Lung (tissue), 12 donors: ENCODE measurements around the gene MATN3. TPM values are rescaled to one million over a fixed set of nuclear protein-coding genes. Genes with fewer than 3 reads are reported as not detected.

Experiments
- ATAC-seq: fragments of 200-7000 bp; cut with Tn5 transposase; one replicate; pipeline ENCODE4 v1.9.1; 2020; ENCODE audit warnings: moderate number of reproducible peaks; ENCODE audit not compliant: insufficient read depth, low FRiP score
- DNase-seq, 3 donors: peaks; one replicate each; pipeline ENCODE4 v3.0.0-alpha.2; 2013 to 2017
- H3K27ac ChIP-seq, 2 donors: one replicate each; pipeline ENCODE4 v1.5.1; 2013; ENCODE audit warnings: mild to moderate bottlenecking in 2 of 2, moderate library complexity in 2 of 2, control low read depth in 1 of 2, inconsistent platforms in 1 of 2, low read depth in 1 of 2, low read length in 1 of 2
- H3K27me3 ChIP-seq, 3 donors: one replicate each; pipeline ENCODE4 v1.5.1; 2013; ENCODE audit warnings: low read length in 2 of 3; ENCODE audit not compliant: control insufficient read depth in 3 of 3, insufficient read depth in 3 of 3
- H3K36me3 ChIP-seq, 4 donors: one replicate each; pipeline ENCODE4 v1.5.1; 2013; ENCODE audit warnings: low read length in 4 of 4, mild to moderate bottlenecking in 1 of 4, moderate library complexity in 1 of 4; ENCODE audit not compliant: control insufficient read depth in 4 of 4, insufficient read depth in 4 of 4
- H3K4me1 ChIP-seq, 5 donors: one replicate each; pipeline ENCODE4 v1.5.1; 2013; ENCODE audit warnings: low read length in 5 of 5, mild to moderate bottlenecking in 2 of 5, moderate library complexity in 1 of 5; ENCODE audit not compliant: control insufficient read depth in 5 of 5, insufficient read depth in 5 of 5
- H3K4me3 ChIP-seq: one replicate; pipeline ENCODE4 v1.5.1; 2013; ENCODE audit warnings: mild to moderate bottlenecking, control low read depth, moderate library complexity
- H3K9ac ChIP-seq, 2 donors: one replicate each; pipeline ENCODE4 v1.5.1; 2013; ENCODE audit warnings: low read length in 2 of 2, control low read depth in 1 of 2; ENCODE audit not compliant: insufficient read depth in 1 of 2
- H3K9me3 ChIP-seq, 4 donors: one replicate each; pipeline ENCODE4 v1.5.1; 2013; ENCODE audit warnings: low read length in 3 of 4, mild to moderate bottlenecking in 1 of 4, moderate library complexity in 1 of 4; ENCODE audit not compliant: control insufficient read depth in 4 of 4, insufficient read depth in 3 of 4
- CTCF ChIP-seq: IDR thresholded peaks from 2 replicates; pipeline ENCODE4 v1.5.1; 2012; ENCODE audit warnings: mild to moderate bottlenecking; ENCODE audit errors: control extremely low read depth, extremely low read depth
- WGBS, 2 donors: extraction: QIAGEN DNeasy Blood & Tissue Kit; methylation state at CpG; one replicate each; pipeline ENCODE4 v1.1.7; 2013; 5-methylcytosine and 5-hydroxymethylcytosine counted together
- polyA plus RNA-seq, 2 donors: library from polyadenylated mRNA; stranded (reverse); fragments of 200-250 nt; gene quantifications; one replicate each; pipeline ENCODE4 v1.2.1, GENCODE V29; 2013
- total RNA-seq, 2 donors: library from RNA; depleted of rRNA in 1 of 2; stranded (reverse); fragments of >200 nt in 1 of 2; gene quantifications; one replicate each; pipeline ENCODE4 v1.2.1, GENCODE V29; 2014 to 2021
- donor health status: control.
- donor health status: control.
- donor health status: Bipolar disorder and iron deficiency.
- donor health status: healthy.
- donor health status: DM: yes; HTN: yes; CAD: no.

The MATN3 gene
- total and polyA plus RNA-seq, 4 donors, result 2.7 to 3.6 (median 3.0) TPM

DNA sequence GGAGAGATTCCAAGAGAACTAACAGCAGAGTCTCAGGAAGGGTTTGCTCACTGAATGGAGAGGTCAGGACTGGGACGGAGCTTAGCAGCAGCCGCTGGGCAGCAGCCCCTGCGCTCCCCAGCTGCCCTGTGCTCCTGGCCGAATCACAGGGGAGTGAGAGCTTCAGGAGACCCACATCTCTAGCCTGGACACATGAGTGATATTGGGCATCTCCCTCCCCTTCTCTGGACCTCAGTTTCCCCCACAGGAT, 511 bp downstream of the MATN3 start:
- H3K9ac ChIP-seq, result no peak overlapping the region
- peaks cover 0 to 2% (median 0%) of the 10 kb centered on the region in 3 donors for H3K27me3 ChIP-seq
- H3K9me3 ChIP-seq, result peaks cover 0 to 2% (median 0%) of the 10 kb centered on the region in 4 donors
- TF ChIP-seq CTCF, result no peak
- DNase-seq (no peak), ATAC-seq (no peak)
- no peak overlapping the region for H3K27ac ChIP-seq
- peaks cover 0 to 15% (median 4%) of the 10 kb centered on the region in 5 donors for H3K4me1 ChIP-seq
- 33 to 43% methylated on average over 4 of the region's 4 CpGs for WGBS, 2 donors
- H3K4me3 ChIP-seq, result peak overlapping the region; percentile 28
- no peaks in the 10 kb centered on the region for H3K36me3 ChIP-seq

GRCh38 chr2:20011276-20012031, 1.0 kb downstream of the MATN3 start:
- no peak overlapping the region for H3K27ac ChIP-seq
- no peak overlapping the region for H3K9ac ChIP-seq
- no peaks in the 10 kb centered on the region for H3K36me3 ChIP-seq
- H3K4me1 ChIP-seq, result peaks cover 0 to 15% (median 4%) of the 10 kb centered on the region in 5 donors
- ATAC-seq, result no peak
- WGBS, 2 donors, result 87 to 89% methylated on average over 14 of the region's 14 CpGs
- no peak for TF ChIP-seq CTCF
- H3K4me3 ChIP-seq, result no peak overlapping the region
- DNase-seq, result no peak
- H3K9me3 ChIP-seq, result peaks cover 0 to 2% (median 0%) of the 10 kb centered on the region in 4 donors
- H3K27me3 ChIP-seq, result peaks cover 0 to 2% (median 0%) of the 10 kb centered on the region in 3 donors

- Histone ChIP-seq H3K9me3 (no peaks in the 10 kb centered on the region), H3K27ac (no peak overlapping the region), H3K4me1 (peaks cover 0 to 15% (median 4%) of the 10 kb centered on the region in 5 donors), H3K9ac (no peak overlapping the region), H3K36me3 (no peaks in the 10 kb centered on the region), H3K27me3 (peaks cover 0 to 2% (median 0%) of the 10 kb centered on the region in 3 donors), H3K4me3 (no peak overlapping the region)
- DNase-seq, result no peak
- ATAC-seq, result no peak
- no peak for TF ChIP-seq CTCF
- WGBS, 2 donors, result 73 to 88% methylated on average over 5 of the region's 5 CpGs
Measured at GRCh38 chr2:20008703-20009102, 3.8 kb downstream of the MATN3 start.
